ENCODE data around the gene SMYD4. TPM values are rescaled to one million over a fixed set of nuclear protein-coding genes. Genes with fewer than 3 reads are reported as not detected.

Gene SMYD4
- total and polyA plus RNA-seq, 10 of the 15 experiments (the other 5 are each of a cell fraction or from before 2014, with no cell fraction given): 2.1 to 18.8 (median 13.7) TPM

GRCh38 chr17:1774390-1775176 is 55.1 kb downstream of the SMYD4 start:
- ChIA-PET CTCF (interaction anchor here (1.0 to 1.2 kb wide), 2 partner anchors 53 to 61 kb away, joined by 3 read pairs; no protein-coding TSS in a partner anchor), SMC1A (ENCODE audit: uncharacterized antibody, unreplicated experiment) (interaction anchor here (1.1 to 1.3 kb wide), 2 partner anchors 29 to 59 kb away, joined by 3 to 4 read pairs; no protein-coding TSS in a partner anchor), RAD21 (ENCODE audit: unreplicated experiment) (no interaction called here), POLR2A (interaction anchor here (1.4 to 1.8 kb wide), 2 partner anchors 8 to 58 kb away, joined by 4 to 10 read pairs; no protein-coding TSS in a partner anchor)
- Histone ChIP-seq H3K9me3 (replicated peaks; ENCODE audit: control insufficient read depth, insufficient read depth, low read length) (no peaks in the 10 kb centered on the region), H3K36me3 (ENCODE audit: control insufficient read depth in 2 of 2, insufficient read depth in 2 of 2, low read length in 1 of 2) (peaks cover 5 to 7% of the 10 kb centered on the region in 2 experiments; a peak in 3 of 4 replicates), H2AFZ (ENCODE audit: control insufficient read depth, low read depth, low read length) (no peak overlapping the region), H3K4me1 (ENCODE audit: control insufficient read depth, insufficient read depth, low read length) (peaks cover 4% of the 10 kb centered on the region), H3K27me3 (replicated peaks in 1 of 2; ENCODE audit: control insufficient read depth in 2 of 2, insufficient read depth in 2 of 2, low read length in 1 of 2) (no peaks in the 10 kb centered on the region), H3K4me3 (no peak overlapping the region), H3K9ac (ENCODE audit: control insufficient read depth, insufficient read depth, low read length) (no peak overlapping the region), H4K20me1 (ENCODE audit: control insufficient read depth, insufficient read depth) (no peaks in the 10 kb centered on the region), H3K4me2 (ENCODE audit: control insufficient read depth, insufficient read depth) (no peak overlapping the region), H3K27ac (ENCODE audit: control insufficient read depth, insufficient read depth) (no peak overlapping the region), H3K79me2 (ENCODE audit: control insufficient read depth, insufficient read depth, low read length) (no peaks in the 10 kb centered on the region)
- ATAC-seq (no peak), DNase-seq (ENCODE audit: low read depth, low spot score) (no peak), FAIRE-seq (no peak)
- in situ Hi-C loops (cut with MboI) (no loop called here), intact Hi-C loops (cut with micrococcal nuclease; ENCODE audit: unreplicated experiment) (no loop called here)
- no TSS peak for BruUV-seq (replicated peaks)
- 83% methylated on average over 21 of the region's 21 CpGs for WGBS (ENCODE audit: insufficient coverage, insufficient replicate concordance, low lambda C conversion rate, missing lambda C conversion rate)
- TF ChIP-seq, protein P1, sequence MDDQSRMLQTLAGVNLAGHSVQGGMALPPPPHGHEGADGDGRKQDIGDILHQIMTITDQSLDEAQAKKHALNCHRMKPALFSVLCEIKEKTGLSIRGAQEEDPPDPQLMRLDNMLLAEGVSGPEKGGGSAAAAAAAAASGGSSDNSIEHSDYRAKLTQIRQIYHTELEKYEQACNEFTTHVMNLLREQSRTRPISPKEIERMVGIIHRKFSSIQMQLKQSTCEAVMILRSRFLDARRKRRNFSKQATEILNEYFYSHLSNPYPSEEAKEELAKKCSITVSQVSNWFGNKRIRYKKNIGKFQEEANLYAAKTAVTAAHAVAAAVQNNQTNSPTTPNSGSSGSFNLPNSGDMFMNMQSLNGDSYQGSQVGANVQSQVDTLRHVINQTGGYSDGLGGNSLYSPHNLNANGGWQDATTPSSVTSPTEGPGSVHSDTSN (IDR thresholded peaks at IDR 0.05; ENCODE audit: insufficient replicate concordance, low read depth, low read length): no peak
- no peak for TF ChIP-seq ESRRA (IDR thresholded peaks at IDR 0.05; ENCODE audit: low read length)
- TF ChIP-seq IRF4 (IDR thresholded peaks at IDR 0.05; ENCODE audit: low read depth, low read length): no peak
- TF ChIP-seq, protein P2, sequence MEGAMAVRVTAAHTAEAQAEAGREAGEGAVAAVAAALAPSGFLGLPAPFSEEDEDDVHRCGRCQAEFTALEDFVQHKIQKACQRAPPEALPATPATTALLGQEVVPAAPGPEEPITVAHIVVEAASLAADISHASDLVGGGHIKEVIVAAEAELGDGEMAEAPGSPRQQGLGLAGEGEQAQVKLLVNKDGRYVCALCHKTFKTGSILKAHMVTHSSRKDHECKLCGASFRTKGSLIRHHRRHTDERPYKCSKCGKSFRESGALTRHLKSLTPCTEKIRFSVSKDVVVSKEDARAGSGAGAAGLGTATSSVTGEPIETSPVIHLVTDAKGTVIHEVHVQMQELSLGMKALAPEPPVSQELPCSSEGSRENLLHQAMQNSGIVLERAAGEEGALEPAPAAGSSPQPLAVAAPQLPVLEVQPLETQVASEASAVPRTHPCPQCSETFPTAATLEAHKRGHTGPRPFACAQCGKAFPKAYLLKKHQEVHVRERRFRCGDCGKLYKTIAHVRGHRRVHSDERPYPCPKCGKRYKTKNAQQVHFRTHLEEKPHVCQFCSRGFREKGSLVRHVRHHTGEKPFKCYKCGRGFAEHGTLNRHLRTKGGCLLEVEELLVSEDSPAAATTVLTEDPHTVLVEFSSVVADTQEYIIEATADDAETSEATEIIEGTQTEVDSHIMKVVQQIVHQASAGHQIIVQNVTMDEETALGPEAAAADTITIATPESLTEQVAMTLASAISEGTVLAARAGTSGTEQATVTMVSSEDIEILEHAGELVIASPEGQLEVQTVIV (IDR thresholded peaks at IDR 0.05; ENCODE audit: borderline replicate concordance, partially characterized antibody): no peak
- TF ChIP-seq CHD4 (IDR thresholded peaks at IDR 0.05): no peak
- TF ChIP-seq PAX8 (IDR thresholded peaks at IDR 0.05): no peak
- no peak for TF ChIP-seq KDM1A (IDR thresholded peaks at IDR 0.05; ENCODE audit: borderline replicate concordance)
- TF ChIP-seq IKZF1 (conservative IDR thresholded peaks at IDR 0.05): no peak
- TF ChIP-seq ZBED1 (IDR thresholded peaks at IDR 0.05; ENCODE audit: borderline replicate concordance): no peak
- TF ChIP-seq BMI1 (IDR thresholded peaks at IDR 0.05; ENCODE audit: borderline replicate concordance): no peak
- TF ChIP-seq MTA3 (IDR thresholded peaks at IDR 0.05; ENCODE audit: borderline replicate concordance, low read length): no peak
- TF ChIP-seq EGR1 (IDR thresholded peaks at IDR 0.05; ENCODE audit: borderline replicate concordance in 1 of 2, low read depth in 2 of 2, low read length in 2 of 2): no peak
- no peak for TF ChIP-seq CEBPZ (IDR thresholded peaks at IDR 0.05; ENCODE audit: low read depth, low read length)
- TF ChIP-seq YBX1 (IDR thresholded peaks at IDR 0.05): no peak

Measured in GM12878 (cell line).